ENCODE measurements around the gene ATP1B4. TPM values are rescaled to one million over a fixed set of nuclear protein-coding genes. Genes with fewer than 3 reads are reported as not detected.

Gene ATP1B4
- polyA plus RNA-seq (2013, experiment 1 of 2): not detected
- polyA plus RNA-seq (2013, experiment 2 of 2): not detected

DNA sequence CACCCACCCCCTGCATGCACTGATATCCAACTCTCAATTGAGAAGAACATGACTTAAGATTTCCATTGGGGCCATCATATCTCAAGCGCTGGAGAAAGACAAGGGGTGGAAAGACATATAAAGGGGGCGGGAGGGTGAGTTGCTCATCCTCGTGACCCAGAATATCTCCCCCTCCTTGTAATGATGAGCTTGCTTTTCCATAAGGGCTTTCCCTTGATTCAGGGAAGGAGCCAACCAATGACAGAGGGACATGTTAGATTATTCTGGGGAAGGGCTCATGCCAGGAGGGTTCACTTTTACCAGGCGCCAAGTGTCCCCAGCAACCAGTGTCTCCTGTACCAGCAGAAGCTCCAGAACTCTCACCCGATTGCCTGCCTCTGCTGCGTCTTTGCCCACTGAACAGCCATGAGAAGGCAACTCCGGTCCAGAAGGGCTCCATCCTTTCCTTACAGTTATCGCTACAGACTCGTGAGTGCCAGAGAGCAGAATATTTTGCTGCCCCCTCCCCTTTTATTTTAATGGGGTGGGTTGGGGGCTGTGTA, at the start of gene ATP1B4:
TSS of gene ATP1B4 (plus strand) at position 326 of the 542 bp plus-strand sequence. CDS start at position 406, 80 bp downstream.
- H3K4me3 ChIP-seq (ENCODE audit: extremely low read depth, insufficient read depth, low read length, poor library complexity, severe bottlenecking): no peak within 1 kb of the TSS
- H3K9me3 ChIP-seq (ENCODE audit: control insufficient read depth, low read length): no peaks in the 10 kb centered on the region
- no peaks in the 10 kb centered on the region for H3K36me3 ChIP-seq (ENCODE audit: control insufficient read depth, insufficient read depth, low read length)
- WGBS, 2 experiments (ENCODE audit: insufficient coverage in 2 of 2): 93% methylated on average over 2 of the region's 9 CpGs; no CpG with 5 or more reads in 1 of the 2 experiments
- no peak within 1 kb of the TSS for H3K27ac ChIP-seq (ENCODE audit: low read depth, low read length, severe bottlenecking)
- no peaks in the 10 kb centered on the region for H3K4me1 ChIP-seq (ENCODE audit: control insufficient read depth, insufficient read depth, low read length, poor library complexity, severe bottlenecking)

DNA sequence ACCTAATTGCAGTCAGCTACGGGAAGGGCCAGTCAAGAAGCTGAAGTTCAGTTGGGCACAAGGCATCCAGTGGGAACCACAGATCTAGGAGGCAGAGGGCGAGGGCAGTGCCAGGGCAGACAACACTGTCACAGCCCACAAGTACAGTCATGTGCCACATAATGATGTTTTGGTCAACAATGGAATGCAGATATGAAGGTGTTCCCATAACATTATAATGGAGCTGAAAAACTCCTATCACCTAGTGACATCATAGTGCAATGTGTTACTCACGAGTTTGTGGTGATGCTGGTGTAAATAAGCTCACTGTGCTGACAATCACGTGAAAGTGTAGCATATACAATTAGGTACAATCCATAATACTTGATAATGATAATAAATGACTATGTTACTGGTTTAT, 46.1 kb upstream of the ATP1B4 start:
- no peaks in the 10 kb centered on the region for H3K36me3 ChIP-seq (ENCODE audit: control insufficient read depth, insufficient read depth, low read length)
- H3K4me3 ChIP-seq (ENCODE audit: extremely low read depth, insufficient read depth, low read length, poor library complexity, severe bottlenecking): no peak overlapping the region
- H3K4me1 ChIP-seq (ENCODE audit: control insufficient read depth, insufficient read depth, low read length, poor library complexity, severe bottlenecking): no peaks in the 10 kb centered on the region
- H3K27ac ChIP-seq (ENCODE audit: low read depth, low read length, severe bottlenecking): no peak overlapping the region
- no CpG with 5 or more reads among the region's 4 CpGs for WGBS, 2 experiments (ENCODE audit: insufficient coverage in 2 of 2)
- no peaks in the 10 kb centered on the region for H3K9me3 ChIP-seq (ENCODE audit: control insufficient read depth, low read length)

DNA sequence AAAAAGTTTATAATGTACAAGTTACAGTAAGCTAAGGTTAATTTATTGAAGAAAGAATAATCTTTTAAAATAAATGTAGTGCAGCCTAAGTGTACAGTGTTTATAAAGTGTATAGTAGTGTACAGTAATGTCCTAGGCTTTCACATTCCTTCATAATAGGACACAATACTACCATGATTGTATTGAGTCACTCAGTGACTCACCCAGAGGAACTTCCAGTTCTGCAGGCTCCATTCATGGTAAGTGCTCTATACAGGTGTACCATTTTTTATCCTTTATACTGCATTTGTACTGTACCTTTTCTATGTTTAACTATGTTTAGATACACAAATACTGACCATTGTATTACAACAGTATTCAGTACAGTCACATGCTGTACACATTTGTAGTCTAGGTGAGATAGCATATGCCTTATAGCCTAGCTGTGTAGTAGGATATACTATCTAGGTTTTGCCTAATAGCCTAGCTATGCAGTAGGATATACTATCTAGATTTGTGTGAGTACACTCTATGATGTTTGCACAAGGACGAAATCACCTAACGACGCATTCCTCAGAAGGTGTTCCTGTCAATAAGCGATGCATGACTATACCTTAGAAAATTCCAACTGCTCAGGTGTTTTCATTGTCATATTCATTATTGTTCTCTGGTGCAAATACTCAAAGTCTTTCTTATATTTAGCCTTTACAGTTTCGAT, 45.2 kb upstream of the ATP1B4 start:
- no peaks in the 10 kb centered on the region for H3K9me3 ChIP-seq (ENCODE audit: control insufficient read depth, low read length)
- no peak overlapping the region for H3K4me3 ChIP-seq (ENCODE audit: extremely low read depth, insufficient read depth, low read length, poor library complexity, severe bottlenecking)
- H3K27ac ChIP-seq (ENCODE audit: low read depth, low read length, severe bottlenecking): no peak overlapping the region
- H3K36me3 ChIP-seq (ENCODE audit: control insufficient read depth, insufficient read depth, low read length): no peaks in the 10 kb centered on the region
- H3K4me1 ChIP-seq (ENCODE audit: control insufficient read depth, insufficient read depth, low read length, poor library complexity, severe bottlenecking): no peaks in the 10 kb centered on the region
- 79% methylated on average over 4 of the region's 5 CpGs; no CpG with 5 or more reads in 1 of the 2 experiments for WGBS, 2 experiments (ENCODE audit: insufficient coverage in 2 of 2)

DNA sequence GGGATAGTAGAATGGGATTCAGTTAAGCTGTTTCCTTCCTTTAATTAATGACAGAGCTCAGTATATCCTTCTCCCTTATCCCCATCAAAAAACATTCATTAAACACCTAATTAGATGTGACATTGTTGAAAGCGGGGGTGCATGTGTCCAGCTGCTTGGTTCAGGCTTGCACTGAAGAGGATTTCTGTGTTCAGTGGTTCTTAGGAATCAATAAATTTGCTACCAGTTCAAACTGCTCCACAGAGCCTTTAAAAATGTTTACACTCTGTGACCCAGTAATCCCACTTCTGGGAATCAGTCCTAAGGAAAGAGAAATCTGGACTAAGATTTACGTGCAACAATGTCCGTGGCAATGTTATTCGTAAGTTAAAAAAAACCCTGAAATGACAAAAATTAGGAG, 43.5 kb upstream of the ATP1B4 start:
- Histone ChIP-seq H3K36me3 (ENCODE audit: control insufficient read depth, insufficient read depth, low read length) (no peaks in the 10 kb centered on the region), H3K4me3 (ENCODE audit: extremely low read depth, insufficient read depth, low read length, poor library complexity, severe bottlenecking) (no peak overlapping the region), H3K9me3 (ENCODE audit: control insufficient read depth, low read length) (no peaks in the 10 kb centered on the region), H3K27ac (ENCODE audit: low read depth, low read length, severe bottlenecking) (no peak overlapping the region), H3K4me1 (ENCODE audit: control insufficient read depth, insufficient read depth, low read length, poor library complexity, severe bottlenecking) (no peaks in the 10 kb centered on the region)
- WGBS, 2 experiments (ENCODE audit: insufficient coverage in 2 of 2): no CpG with 5 or more reads among the region's 4 CpGs

DNA sequence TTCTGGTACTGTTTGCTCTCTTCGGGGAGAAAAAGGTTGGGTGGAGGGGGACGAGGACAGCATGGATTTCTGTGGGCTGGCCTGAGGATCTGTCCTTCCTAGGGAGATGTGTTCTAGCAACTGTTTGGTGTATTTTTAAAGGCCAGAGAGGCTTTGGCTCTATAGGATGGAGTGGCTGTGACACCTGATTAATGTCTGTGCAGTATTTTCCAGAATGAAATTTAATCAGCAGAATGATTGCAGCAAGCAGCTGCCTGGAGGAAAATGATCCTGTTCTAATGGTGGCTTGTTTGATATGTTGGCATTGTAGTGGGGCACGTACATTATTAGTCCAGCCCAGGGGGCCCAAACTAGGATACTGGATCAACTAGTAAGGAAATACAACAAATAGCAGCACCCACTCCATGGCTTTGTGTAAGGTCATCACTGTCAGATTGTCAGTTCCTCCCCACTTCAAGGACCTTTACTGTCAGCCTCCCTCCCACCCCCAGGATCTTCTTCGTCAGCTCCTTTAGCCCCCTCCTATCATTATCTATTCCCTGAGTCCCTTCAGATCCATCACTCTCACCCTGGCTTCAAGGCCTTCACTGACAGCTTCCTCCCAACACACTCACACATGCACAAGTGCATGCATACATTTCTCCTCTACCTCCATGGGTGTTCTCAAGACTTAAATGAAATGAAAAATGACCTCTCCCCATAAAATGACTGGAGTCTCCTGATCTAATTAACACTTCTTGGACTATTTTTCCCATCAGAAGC, 40.2 kb upstream of the ATP1B4 start:
- H3K36me3 ChIP-seq (ENCODE audit: control insufficient read depth, insufficient read depth, low read length): no peaks in the 10 kb centered on the region
- H3K27ac ChIP-seq (ENCODE audit: low read depth, low read length, severe bottlenecking): no peak overlapping the region
- no peaks in the 10 kb centered on the region for H3K9me3 ChIP-seq (ENCODE audit: control insufficient read depth, low read length)
- no peaks in the 10 kb centered on the region for H3K4me1 ChIP-seq (ENCODE audit: control insufficient read depth, insufficient read depth, low read length, poor library complexity, severe bottlenecking)
- WGBS, 2 experiments (ENCODE audit: insufficient coverage in 2 of 2): 36% methylated on average over 2 of the region's 4 CpGs; no CpG with 5 or more reads in 1 of the 2 experiments
- H3K4me3 ChIP-seq (ENCODE audit: extremely low read depth, insufficient read depth, low read length, poor library complexity, severe bottlenecking): no peak overlapping the region

DNA sequence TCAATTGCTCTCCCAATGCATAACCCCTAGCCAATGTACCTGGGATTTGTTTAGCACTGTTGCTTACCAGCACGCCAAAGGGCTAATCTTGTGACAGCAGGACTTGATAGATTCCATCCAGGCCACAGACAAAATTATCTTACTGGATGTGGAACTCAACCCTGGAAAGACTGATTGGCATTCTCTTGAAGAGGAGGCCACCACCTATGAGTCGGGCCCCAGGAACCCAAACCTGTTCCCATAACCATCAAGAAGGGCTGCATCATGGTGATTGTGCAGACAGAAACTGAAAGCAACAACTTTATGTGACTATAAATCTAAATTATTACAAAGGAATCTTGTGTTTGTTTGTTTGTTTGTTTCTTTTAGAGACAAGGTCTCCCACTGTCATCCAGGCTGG, 30.8 kb upstream of the ATP1B4 start:
- no peaks in the 10 kb centered on the region for H3K4me1 ChIP-seq (ENCODE audit: control insufficient read depth, insufficient read depth, low read length, poor library complexity, severe bottlenecking)
- no peak overlapping the region for H3K4me3 ChIP-seq (ENCODE audit: extremely low read depth, insufficient read depth, low read length, poor library complexity, severe bottlenecking)
- no peak overlapping the region for H3K27ac ChIP-seq (ENCODE audit: low read depth, low read length, severe bottlenecking)
- H3K9me3 ChIP-seq (ENCODE audit: control insufficient read depth, low read length): no peaks in the 10 kb centered on the region
- H3K36me3 ChIP-seq (ENCODE audit: control insufficient read depth, insufficient read depth, low read length): no peaks in the 10 kb centered on the region
- WGBS, 2 experiments (ENCODE audit: insufficient coverage in 2 of 2): no CpG with 5 or more reads among the region's 2 CpGs

DNA sequence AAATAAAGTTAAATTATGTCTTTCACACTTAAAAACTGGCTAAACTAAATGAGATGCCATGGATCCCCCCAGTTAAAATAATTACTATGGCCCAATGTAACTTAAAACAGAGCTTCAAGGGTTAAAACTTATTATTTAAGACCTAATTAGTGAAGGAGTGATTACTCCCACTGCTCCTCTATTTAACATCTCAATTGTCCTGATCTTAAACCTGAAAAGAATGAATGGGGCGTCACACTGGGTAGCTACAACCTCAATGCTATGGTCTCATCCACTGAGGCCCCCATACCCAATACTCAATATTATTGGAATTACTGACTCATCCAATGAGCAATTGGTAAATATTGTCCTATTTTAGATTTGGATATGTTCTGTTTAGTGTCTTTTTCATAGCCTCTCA, 29.5 kb upstream of the ATP1B4 start:
- no peaks in the 10 kb centered on the region for H3K4me1 ChIP-seq (ENCODE audit: control insufficient read depth, insufficient read depth, low read length, poor library complexity, severe bottlenecking)
- no peaks in the 10 kb centered on the region for H3K36me3 ChIP-seq (ENCODE audit: control insufficient read depth, insufficient read depth, low read length)
- H3K27ac ChIP-seq (ENCODE audit: low read depth, low read length, severe bottlenecking): no peak overlapping the region
- no CpG with 5 or more reads among the region's 1 CpG for WGBS, 2 experiments (ENCODE audit: insufficient coverage in 2 of 2)
- no peak overlapping the region for H3K4me3 ChIP-seq (ENCODE audit: extremely low read depth, insufficient read depth, low read length, poor library complexity, severe bottlenecking)
- peaks cover 6% of the 10 kb centered on the region for H3K9me3 ChIP-seq (ENCODE audit: control insufficient read depth, low read length)

DNA sequence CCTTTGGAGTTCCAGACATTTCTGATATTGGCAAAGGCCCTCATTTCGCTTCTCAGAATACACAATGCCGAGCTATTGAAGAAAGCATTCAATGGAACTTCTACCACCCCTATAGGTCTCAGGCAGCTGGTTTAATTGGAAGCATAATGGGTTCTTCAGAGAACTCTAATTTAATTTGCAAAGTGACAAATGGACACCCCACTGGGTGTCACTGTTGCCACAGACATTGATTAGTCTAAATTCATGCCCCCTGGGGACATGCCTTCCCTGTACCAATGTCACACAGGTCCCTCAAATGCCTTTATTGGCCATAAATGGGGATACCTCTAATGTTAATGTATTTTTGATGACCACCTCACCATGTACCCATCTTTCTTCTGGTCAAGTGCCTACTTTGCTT, 27.7 kb upstream of the ATP1B4 start:
- H3K4me3 ChIP-seq (ENCODE audit: extremely low read depth, insufficient read depth, low read length, poor library complexity, severe bottlenecking): no peak overlapping the region
- peaks cover 6% of the 10 kb centered on the region for H3K9me3 ChIP-seq (ENCODE audit: control insufficient read depth, low read length)
- no peaks in the 10 kb centered on the region for H3K36me3 ChIP-seq (ENCODE audit: control insufficient read depth, insufficient read depth, low read length)
- no peaks in the 10 kb centered on the region for H3K4me1 ChIP-seq (ENCODE audit: control insufficient read depth, insufficient read depth, low read length, poor library complexity, severe bottlenecking)
- no CpG with 5 or more reads among the region's 2 CpGs for WGBS, 2 experiments (ENCODE audit: insufficient coverage in 2 of 2)
- H3K27ac ChIP-seq (ENCODE audit: low read depth, low read length, severe bottlenecking): no peak overlapping the region

DNA sequence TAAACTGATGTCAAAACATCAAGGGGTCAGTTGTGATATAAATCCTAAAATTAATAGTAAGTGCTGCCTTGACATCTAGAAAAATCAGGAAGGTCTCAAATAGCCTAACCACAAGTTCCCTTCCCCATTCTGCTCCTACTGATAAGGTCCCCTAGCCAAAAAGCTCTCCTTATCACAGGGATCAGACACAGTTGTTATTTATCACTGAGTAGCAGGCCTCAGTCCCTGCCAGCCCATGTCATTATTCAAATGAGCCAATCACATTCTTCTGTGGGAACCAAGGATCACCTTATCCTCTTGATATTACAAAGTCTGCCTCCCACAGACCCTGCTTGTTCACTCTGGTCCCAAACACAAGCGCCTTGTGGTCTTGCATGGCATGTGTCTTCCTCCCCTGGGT, 27.3 kb upstream of the ATP1B4 start:
- Histone ChIP-seq H3K9me3 (ENCODE audit: control insufficient read depth, low read length) (peaks cover 6% of the 10 kb centered on the region), H3K4me3 (ENCODE audit: extremely low read depth, insufficient read depth, low read length, poor library complexity, severe bottlenecking) (no peak overlapping the region), H3K27ac (ENCODE audit: low read depth, low read length, severe bottlenecking) (no peak overlapping the region), H3K36me3 (ENCODE audit: control insufficient read depth, insufficient read depth, low read length) (no peaks in the 10 kb centered on the region), H3K4me1 (ENCODE audit: control insufficient read depth, insufficient read depth, low read length, poor library complexity, severe bottlenecking) (no peaks in the 10 kb centered on the region)
- 60% methylated on average over 1 of the region's 1 CpG; no CpG with 5 or more reads in 1 of the 2 experiments for WGBS, 2 experiments (ENCODE audit: insufficient coverage in 2 of 2)

DNA sequence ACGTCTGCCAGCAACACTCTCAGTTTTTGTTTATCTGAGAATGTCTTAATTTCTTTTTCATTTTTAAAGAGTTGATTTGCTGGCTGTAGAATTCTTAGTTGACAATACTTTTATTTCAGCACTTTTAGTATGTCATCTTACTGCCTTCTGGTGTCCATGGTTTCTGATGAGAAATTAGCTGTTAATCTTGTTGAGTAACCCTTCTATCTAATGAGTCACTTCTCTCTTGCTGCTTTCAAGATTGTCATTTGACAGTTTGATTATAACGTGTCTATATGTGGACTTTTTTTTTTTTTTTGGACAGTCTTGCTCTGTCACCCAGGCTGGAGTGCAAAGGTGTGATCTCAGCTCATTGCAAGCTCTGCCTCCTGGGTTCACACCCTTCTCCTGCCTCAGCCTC, 26.6 kb upstream of the ATP1B4 start:
- Histone ChIP-seq H3K4me3 (ENCODE audit: extremely low read depth, insufficient read depth, low read length, poor library complexity, severe bottlenecking) (no peak overlapping the region), H3K9me3 (ENCODE audit: control insufficient read depth, low read length) (peaks cover 6% of the 10 kb centered on the region), H3K27ac (ENCODE audit: low read depth, low read length, severe bottlenecking) (no peak overlapping the region), H3K4me1 (ENCODE audit: control insufficient read depth, insufficient read depth, low read length, poor library complexity, severe bottlenecking) (no peaks in the 10 kb centered on the region), H3K36me3 (ENCODE audit: control insufficient read depth, insufficient read depth, low read length) (no peaks in the 10 kb centered on the region)
- no CpG with 5 or more reads among the region's 2 CpGs for WGBS, 2 experiments (ENCODE audit: insufficient coverage in 2 of 2)

DNA sequence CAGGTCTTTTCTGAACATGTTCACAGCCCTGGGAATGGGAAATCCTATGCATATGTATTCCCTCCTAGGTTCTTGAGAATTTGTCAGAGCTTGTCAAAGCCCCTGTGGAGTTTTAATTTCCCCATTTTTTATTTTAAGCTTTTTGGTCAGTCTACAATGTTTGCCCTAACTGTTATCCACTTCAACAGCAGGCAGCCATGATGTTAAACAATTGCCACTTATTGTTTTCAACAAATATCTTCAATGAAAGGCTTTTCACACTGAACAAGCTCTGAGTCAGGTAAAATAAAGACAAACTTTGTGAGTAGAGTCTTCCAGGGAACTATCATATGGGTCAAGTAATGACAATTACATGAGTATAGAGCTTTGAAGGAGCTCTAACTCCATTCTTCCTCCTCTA, 25.0 kb upstream of the ATP1B4 start:
- Histone ChIP-seq H3K4me1 (ENCODE audit: control insufficient read depth, insufficient read depth, low read length, poor library complexity, severe bottlenecking) (no peaks in the 10 kb centered on the region), H3K36me3 (ENCODE audit: control insufficient read depth, insufficient read depth, low read length) (no peaks in the 10 kb centered on the region), H3K9me3 (ENCODE audit: control insufficient read depth, low read length) (peaks cover 6% of the 10 kb centered on the region), H3K27ac (ENCODE audit: low read depth, low read length, severe bottlenecking) (no peak overlapping the region), H3K4me3 (ENCODE audit: extremely low read depth, insufficient read depth, low read length, poor library complexity, severe bottlenecking) (no peak overlapping the region)

All from mesodermal cell (in vitro differentiated cells).